GM19193 (cell line): ENCODE measurements around the gene DHRS4L2.

ENCODE experiments used
- POLR2A ChIP-seq: IDR thresholded peaks from 4 replicates; pipeline ENCODE4 v1.6.1; 2011; ENCODE audit not compliant: insufficient read depth, insufficient read length; ENCODE audit errors: extremely low read depth

Gene DHRS4L2

DNA sequence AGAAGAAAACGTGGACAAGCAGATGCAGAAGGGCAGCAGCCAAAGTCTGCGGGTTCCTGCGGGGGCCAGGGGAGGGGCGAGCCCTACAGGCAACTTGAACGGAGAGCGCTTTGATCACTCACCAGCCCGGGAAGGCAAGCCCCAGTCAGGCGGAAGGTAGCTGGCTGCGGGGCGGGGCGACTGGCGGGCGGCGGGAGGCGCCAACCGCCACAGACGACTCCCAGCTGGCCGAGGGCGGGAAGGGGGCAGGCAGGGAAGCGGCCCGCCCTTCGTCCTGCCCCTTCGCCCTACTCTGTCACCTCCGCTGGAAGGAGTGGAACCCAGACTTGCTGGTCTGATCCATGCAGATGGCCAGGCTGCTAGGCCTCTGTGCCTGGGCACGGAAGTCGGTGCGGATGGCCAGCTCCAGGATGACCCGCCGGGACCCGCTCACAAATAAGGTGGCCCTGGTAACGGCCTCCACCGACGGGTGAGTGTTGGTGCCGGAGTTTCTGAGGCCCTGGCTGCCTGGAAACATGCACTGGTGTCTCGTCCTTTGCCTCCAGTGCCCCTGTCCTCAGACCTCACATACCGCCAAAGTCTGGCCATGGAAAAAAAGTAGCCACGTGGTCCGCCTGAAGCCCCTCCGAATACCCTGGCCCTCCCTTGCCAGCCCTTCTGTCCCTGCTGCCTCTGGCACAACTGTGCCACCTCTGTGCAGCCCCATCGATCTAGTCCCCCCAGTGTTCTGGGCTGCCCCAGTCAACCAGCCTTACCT lies at the start of gene DHRS4L2:
TSS of gene DHRS4L2 (plus strand) at position 323 of the 757 bp plus-strand sequence. CDS start at position 342, 19 bp downstream.
- TF ChIP-seq POLR2A = peak; percentile 54

DNA sequence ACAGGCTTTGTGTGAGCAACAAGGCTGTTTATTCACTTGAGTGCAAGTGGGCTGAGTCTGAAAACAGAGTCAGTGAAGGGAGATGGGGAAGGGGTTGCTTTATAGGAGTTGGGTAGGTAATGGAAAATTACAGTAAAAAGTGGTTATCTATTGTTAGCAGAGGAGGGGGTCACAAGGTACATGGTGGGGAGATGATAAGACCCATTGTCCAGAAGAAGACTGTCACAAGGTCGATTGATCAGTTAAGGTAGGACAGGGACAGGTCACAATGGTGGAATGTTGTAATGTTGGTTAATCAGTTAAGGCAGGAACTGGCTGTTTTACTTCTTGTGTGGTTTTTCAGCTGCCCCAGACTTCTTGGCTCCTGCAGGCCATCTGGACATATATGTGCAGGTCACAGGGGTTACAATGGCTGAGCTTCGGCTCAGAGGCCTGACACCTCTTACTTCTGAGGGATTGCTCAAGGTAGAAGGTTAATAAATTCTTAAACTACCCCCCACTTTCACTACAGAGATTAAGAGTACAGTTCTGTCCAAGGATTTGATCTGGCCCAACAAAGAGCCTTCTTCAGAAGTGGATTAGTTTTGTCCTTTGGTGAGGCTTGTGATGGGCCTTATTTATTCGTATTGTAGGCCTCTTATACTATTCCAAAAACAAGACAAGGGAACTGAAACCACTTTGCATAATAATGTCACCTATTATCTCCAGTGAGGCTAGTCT lies 49.0 kb upstream of the DHRS4L2 start:
- TF ChIP-seq POLR2A = no peak

DNA sequence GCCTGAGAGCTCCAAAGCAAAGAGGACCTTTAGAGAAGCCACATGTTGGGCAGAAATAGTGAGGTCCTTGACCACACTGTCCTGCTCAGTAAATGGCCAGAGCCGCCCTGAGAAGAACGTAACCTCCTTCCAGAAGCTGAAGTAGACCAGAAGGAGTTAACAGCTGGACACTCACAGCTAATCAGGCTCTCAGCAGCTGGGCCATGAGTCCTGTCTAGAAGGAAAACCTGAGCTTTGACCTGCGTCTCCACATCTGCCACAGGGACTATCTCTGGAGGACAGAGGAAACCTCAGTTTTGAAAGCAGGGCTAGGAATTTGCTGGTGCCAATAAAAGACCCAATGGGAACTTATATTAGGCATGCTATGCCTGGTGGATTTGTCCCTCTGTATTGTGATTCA lies 47.5 kb upstream of the DHRS4L2 start:
- no peak for TF ChIP-seq POLR2A

DNA sequence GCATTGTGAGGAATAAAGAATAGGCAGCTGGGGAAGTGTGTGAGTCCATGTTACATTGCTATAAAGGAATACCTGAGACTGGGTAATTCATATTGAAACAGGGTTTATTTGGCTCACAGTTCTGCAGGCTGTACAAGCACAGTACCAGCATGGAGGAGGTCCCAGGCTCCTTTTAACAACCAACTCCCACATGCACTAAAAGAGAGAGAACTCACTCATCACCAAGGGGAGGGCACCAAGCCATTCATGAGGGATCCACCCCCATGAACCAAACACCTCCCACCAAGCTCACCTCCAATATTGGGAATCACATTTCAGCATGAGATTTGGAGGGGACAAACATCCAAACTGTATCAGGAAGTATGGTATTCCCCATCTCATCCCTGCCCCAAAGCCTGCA lies 47.1 kb upstream of the DHRS4L2 start:
- TF ChIP-seq POLR2A = no peak

DNA sequence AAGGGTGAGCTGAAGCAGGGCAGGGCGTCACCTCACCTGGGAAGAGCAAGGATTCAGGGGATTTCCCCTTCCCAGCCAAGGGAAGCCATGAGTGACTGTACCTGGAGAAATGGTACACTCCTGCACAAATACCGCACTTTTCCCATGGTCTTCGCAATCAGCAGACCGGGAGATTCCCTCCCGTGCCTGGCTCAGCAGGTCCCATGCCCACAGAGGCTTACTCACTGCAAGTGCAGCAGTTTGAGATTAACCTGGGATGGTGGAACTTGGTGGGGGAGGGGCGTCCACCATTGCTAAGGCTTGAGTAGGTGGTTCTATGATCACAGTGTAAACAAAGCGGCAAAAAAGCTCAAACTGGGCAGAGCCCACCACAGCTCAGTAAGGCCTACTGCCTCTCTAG lies 46.1 kb upstream of the DHRS4L2 start:
- no peak for TF ChIP-seq POLR2A

DNA sequence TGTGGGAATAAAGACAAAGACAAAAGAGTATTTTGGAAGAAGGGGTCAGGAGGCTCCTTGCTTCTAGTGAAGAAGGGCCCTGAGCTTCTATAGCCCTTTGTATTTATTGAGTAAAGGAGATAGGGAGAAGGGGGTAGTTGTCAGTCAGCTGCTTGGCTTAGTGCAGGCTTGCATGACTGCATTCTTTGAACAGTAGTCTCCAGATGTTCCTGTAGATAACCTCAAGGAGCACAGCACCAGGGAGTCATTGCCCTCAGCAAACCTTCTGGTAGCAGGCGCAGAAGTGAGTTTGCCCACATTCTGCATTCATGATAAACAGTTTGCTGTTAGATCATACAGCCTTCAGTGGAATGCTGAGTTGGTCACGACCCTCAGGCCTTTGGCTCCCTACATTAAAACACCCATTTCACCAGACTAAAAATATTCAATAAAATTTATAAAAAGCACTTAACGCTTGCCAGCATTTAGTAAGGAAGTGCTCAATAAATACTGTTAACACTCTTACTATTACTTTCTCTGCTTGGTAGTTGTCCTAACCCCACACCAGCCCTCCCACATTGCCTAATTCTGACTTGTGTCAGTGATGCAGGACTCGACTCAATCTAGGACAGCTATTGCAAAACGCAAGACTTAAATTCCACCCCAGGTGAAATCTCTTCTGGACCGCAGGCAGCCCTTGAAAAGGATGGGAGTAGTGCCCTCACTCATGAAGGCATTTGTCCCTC lies 38.2 kb upstream of the DHRS4L2 start:
- TF ChIP-seq POLR2A = no peak

DNA sequence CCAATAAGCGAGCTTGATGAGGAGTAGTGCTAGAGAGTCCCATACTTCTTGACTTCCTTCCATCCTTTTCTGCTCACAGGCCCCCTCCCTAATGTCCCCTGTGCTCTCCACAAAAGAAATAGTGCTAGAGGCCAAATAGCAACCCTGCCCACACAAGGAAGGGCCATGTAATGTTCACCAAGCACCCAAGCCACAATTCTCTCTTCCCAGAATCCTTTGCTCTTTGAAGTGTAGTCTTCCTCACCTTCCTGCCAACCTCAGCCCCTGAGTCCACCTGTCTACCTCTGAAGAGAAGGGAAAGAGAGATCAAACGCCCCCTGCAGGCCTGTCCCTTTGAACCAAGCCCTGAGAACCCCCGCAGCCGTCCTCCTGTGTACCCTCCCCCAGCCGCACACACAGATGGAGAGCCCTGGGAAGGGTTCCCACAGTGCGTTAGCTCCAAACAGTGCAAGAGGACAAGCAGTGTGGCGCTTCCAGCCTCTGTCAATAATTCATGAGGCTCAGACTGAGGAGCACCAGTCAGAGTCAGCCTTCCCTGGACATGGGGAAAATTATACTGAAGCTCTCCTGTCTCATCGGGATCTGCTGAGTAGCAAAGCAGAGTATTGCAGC lies 37.0 kb upstream of the DHRS4L2 start:
- TF ChIP-seq POLR2A = no peak

DNA sequence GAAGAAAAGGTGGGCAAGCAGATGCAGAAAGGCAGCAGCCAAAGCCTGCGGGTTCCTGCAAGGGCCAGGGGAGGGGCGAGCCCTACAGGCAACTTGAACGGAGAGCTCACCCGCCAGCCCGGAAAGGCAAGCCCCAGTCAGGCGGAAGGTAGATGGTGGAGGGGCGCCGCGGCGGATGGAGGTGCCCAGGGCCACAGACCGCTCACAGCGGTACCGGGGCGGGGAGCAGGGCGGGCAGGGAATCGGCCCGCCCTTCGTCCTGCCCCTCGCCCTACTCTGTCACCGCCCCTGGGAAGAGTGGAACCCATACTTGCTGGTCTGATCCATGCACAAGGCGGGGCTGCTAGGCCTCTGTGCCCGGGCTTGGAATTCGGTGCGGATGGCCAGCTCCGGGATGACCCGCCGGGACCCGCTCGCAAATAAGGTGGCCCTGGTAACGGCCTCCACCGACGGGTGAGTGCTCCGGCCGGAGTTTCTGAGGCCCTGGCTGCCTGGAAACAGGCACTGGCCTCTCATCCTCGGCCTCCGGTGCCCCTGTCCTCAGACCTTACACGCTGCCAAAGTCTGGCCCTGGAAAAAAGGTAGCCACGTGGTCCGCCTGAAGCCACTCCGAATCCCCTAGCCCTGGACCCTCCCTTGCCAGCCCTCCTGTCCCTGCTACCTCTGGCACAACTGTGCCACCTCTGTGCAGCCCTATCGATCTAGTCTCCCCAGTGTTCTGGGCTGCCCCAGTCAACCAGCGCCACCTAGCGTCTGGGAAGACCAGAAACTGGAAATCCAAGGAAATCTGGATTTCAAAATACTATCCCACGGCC lies 35.1 kb upstream of the DHRS4L2 start, which contains the start of gene DHRS4:
TSS of gene DHRS4 (plus strand) at position 307 of the 815 bp plus-strand sequence. CDS start at position 326, 19 bp downstream.
- peak; percentile 63 for TF ChIP-seq POLR2A

DNA sequence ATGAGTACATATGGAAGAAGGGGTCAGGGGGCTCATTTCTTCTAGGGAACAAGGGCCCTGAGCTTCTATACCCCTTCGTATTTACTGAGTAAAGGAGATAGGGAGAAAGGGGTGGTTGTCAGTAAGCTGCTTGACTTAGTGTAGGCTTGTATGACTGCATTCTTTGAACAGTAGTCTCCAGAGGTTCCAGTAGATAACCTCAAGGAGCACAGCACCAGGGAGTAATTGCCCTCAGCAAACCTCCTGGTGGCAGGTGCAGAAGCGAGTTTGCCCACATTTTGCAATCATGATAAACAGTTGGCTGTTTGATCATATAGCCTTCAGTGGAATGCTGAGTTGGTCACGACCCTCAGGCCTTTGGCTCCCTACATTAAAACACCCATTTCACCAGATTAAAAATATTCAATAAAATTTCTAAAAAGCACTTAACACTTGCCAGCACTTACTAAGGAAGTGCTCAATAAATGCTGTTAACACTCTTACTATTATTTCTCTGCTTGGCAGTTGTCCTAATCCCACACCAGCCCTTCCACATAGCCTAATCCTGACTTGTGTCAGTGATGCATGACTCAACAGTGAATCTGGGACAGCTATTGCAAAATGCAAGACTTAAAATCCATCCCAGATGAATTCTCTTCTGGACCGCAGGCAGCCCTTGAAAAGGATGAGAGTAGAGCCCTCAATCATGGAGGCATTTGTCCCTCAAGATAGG lies 3.7 kb upstream of the DHRS4L2 start:
- TF ChIP-seq POLR2A = no peak

DNA sequence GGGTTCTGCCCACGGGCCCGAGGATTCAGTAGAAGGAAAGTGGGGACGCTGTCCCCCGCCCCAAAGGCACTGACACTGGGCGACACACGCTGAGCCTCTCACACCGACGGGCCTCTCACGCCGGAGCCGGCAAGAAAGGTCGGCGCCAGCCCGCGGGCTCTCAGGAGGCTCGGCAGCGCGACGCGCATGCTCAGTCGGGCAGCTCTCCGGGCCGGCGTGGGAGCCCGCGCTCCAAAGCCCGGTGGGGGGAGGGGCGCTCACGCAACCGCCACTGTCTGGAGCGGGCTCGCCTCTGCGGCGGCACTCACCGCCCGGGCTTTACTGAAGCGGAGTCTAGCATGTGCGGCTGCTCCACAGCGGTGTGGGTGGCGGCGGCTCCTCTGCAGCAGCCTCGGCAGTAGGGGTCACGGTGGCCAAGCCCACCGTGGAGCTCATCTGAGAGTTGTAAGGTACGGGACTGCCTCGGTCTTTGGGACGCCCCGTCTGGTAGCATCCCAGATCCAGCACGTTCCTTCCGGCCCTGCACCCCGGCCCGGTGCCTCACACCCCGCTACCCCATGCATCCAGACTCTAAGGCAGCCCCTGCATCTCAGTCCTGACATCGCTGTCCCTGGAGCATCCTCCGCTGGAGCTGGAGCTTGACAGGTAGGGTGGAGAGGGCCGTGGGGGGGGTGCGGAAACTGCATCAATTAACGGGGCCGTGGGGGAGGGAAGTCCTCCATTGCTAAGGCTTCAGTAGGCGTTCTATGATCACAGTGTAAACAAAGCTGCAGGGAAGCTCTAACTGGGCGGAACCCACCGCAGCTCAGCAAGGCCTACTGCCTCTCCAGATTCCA lies 18.3 kb downstream of the DHRS4L2 start:
- TF ChIP-seq POLR2A = peak; percentile 25

DNA sequence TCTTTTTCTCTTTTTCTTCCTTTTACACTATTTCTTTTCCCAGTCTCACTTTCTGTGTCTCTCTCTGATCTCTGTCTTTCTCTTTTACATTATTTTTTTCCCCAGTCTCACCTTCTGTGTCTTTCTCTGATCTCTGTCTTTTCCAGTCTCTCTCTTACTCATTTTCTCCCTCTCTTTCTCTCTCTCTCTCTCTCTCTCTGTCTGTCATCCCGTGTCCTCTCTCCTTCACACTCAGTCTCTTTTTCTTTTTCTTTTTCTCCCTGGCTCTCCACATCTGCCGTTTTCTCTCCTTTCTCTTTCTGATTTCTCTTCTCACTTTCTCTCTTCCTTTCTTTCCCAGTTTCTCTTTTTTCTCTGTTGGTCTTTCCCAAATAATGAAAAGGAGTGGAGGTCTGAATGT lies 22.3 kb downstream of the DHRS4L2 start:
- no peak for TF ChIP-seq POLR2A

DNA sequence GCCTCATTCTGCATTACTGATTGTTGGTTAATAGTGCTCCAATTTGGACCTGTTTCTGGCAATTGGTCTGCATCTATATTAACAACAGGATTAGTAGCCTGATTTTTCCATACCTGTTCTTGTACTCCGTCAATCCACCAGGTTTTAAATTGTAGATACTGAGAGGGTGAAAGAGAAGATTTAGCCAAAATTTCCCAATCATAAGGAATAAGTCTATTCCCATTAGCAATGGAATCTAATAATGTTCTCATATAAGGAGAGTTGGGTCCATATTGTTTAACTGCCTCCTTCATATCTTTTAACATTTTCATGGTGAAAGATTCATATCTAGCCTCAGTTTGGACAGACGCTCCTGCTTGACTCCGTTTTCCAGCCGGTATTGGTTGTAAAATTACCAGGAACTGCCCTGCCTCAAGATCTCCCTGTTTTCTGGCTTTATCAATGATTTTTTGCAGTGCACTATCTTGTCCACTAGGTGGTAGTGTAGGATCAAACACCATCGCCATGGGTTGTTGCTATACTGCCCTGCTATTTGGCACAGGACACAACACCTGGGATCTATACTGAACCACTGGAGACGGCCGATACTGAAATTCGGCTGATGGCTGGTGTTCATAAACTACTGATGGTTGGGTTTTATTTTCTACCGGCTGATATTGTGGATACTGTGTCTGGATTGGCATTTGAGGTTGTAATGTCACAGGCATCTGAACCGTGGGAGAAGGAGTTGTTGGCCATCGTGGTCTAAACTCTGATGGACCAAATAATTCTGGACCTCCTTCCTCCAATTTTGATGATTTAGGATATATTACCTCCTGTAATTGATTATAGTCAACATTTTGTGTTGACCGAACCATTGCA lies 25.2 kb downstream of the DHRS4L2 start:
- no peak for TF ChIP-seq POLR2A
